OCI-LY1 (cell line): ENCODE measurements around the gene GPR183.
A peak's percentile ranks its signal among the peaks of the same experiment; 100 is the strongest.

Experiments
- H2AFZ ChIP-seq: fragments of 200-600 bp; sonication (generic), shearing (Covaris generic); 2 replicates; pipeline ENCODE4 v1.6.0; 2014; ENCODE audit warnings: antibody characterized with exemption, mild to moderate bottlenecking, low read length
- H3F3A ChIP-seq: fragments of 200-600 bp; sonication (generic), shearing (Covaris generic); 2 replicates; pipeline ENCODE4 v1.6.0; 2014; ENCODE audit warnings: mild to moderate bottlenecking, antibody characterized with exemption, low read length, moderate library complexity; ENCODE audit not compliant: insufficient read depth
- H3K27ac ChIP-seq: fragments of 200-600 bp; sonication (generic); 2 replicates; pipeline ENCODE4 v1.5.1; 2014; ENCODE audit warnings: low read length, mixed run types, mild to moderate bottlenecking, low read depth; ENCODE audit not compliant: poor library complexity, severe bottlenecking
- H3K27me3 ChIP-seq: fragments of 200-600 bp; sonication (generic); 2 replicates; pipeline ENCODE4 v1.6.0; 2014; ENCODE audit warnings: antibody characterized with exemption, mild to moderate bottlenecking, low read length, moderate library complexity; ENCODE audit not compliant: insufficient read depth
- H3K36me3 ChIP-seq: fragments of 200-600 bp; sonication (generic); 2 replicates; pipeline ENCODE4 v1.6.1; 2014; ENCODE audit warnings: mild to moderate bottlenecking, antibody characterized with exemption, low read length, moderate library complexity, mixed read lengths; ENCODE audit not compliant: insufficient read depth
- H3K4me1 ChIP-seq: fragments of 200-600 bp; sonication (generic); 2 replicates; pipeline ENCODE4 v1.5.1; 2014; ENCODE audit warnings: mild to moderate bottlenecking, low read length, moderate library complexity; ENCODE audit not compliant: insufficient read depth, severe bottlenecking
- H3K4me2 ChIP-seq: fragments of 200-600 bp; sonication (generic), shearing (Covaris generic); 2 replicates; pipeline ENCODE4 v1.6.1; 2014; ENCODE audit warnings: low read length
- H3K4me3 ChIP-seq: fragments of 200-600 bp; sonication (generic); 2 replicates; pipeline ENCODE4 v1.5.1; 2014; ENCODE audit warnings: low read length, low read depth, mild to moderate bottlenecking, mixed read lengths; ENCODE audit not compliant: poor library complexity, severe bottlenecking
- H3K79me2 ChIP-seq: fragments of 200-600 bp; shearing (Covaris generic); 2 replicates; pipeline ENCODE4 v1.6.1; 2016; ENCODE audit warnings: mixed run types, low read length, mixed read lengths; ENCODE audit not compliant: insufficient read depth
- H3K9ac ChIP-seq: fragments of 200-600 bp; sonication (generic), shearing (Covaris generic); 2 replicates; pipeline ENCODE4 v1.6.1; 2014; ENCODE audit warnings: mild to moderate bottlenecking, low read length, mixed read lengths
- H3K9me2 ChIP-seq: fragments of 200-600 bp; sonication (generic), shearing (Covaris generic); 2 replicates; pipeline ENCODE4 v1.6.1; 2014; ENCODE audit warnings: low read depth, mild to moderate bottlenecking, low read length, mixed read lengths
- H3K9me3 ChIP-seq: fragments of 200-600 bp; shearing (Covaris generic); 2 replicates; pipeline ENCODE4 v1.6.1; 2014; ENCODE audit warnings: low read length, mixed read lengths
- H4K20me1 ChIP-seq: fragments of 200-600 bp; sonication (generic), shearing (Covaris generic); 2 replicates; pipeline ENCODE4 v1.6.0; 2016; ENCODE audit warnings: mild to moderate bottlenecking, low read length; ENCODE audit not compliant: insufficient read depth
- EZH2 ChIP-seq: fragments of 200-600 bp; sonication (generic), shearing (Covaris generic); IDR thresholded peaks from 2 replicates; pipeline ENCODE4 v1.8.0; 2017; ENCODE audit warnings: borderline replicate concordance, mixed run types, mild to moderate bottlenecking, antibody characterized with exemption, low read length, moderate library complexity, mixed read lengths
- TF ChIP-seq, protein P1 (sequence below): fragments of 200-600 bp; sonication (generic), shearing (Covaris generic); IDR thresholded peaks from 2 replicates; pipeline ENCODE4 v1.5.1; 2017; ENCODE audit warnings: mild to moderate bottlenecking, antibody characterized with exemption, low read length, moderate library complexity, mixed read lengths

Gene GPR183

DNA sequence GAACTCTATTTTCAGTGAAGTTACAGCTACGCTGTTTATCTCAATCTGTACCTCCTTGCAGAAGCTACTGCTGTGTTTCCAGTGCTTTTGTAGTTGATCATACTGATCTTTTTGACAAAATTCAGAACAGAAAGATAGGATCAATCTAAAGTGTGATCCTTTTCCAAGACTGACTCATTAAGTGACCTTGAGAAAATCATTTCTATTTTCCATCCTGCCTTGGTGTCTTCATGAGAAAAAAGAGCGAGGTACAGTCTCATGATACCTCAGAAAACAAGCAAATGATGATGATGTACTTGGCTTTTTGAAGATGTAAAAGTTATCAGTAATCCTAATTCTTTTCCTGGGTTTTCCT lies 46.0 kb upstream of the GPR183 start:
- Histone ChIP-seq H3K79me2 (peaks cover 89% of the 10 kb centered on the region), H3K9ac (peak overlapping the region; percentile 53; the same call in 1 of the 2 replicates), H3K4me1 (peaks cover 97% of the 10 kb centered on the region), H3K27me3 (no peaks in the 10 kb centered on the region), H3K27ac (peak overlapping the region; percentile 88), H3K9me2 (no peaks in the 10 kb centered on the region), H2AFZ (no peak overlapping the region), H3K9me3 (no peaks in the 10 kb centered on the region), H4K20me1 (no peaks in the 10 kb centered on the region), H3K4me3 (peak overlapping the region; percentile 31), H3K4me2 (peak overlapping the region; percentile 50), H3F3A (peaks cover under 1% of the 10 kb centered on the region; the same call in 1 of the 2 replicates), H3K36me3 (peaks cover 89% of the 10 kb centered on the region)
- no peak for TF ChIP-seq EZH2
- TF ChIP-seq, protein P1, sequence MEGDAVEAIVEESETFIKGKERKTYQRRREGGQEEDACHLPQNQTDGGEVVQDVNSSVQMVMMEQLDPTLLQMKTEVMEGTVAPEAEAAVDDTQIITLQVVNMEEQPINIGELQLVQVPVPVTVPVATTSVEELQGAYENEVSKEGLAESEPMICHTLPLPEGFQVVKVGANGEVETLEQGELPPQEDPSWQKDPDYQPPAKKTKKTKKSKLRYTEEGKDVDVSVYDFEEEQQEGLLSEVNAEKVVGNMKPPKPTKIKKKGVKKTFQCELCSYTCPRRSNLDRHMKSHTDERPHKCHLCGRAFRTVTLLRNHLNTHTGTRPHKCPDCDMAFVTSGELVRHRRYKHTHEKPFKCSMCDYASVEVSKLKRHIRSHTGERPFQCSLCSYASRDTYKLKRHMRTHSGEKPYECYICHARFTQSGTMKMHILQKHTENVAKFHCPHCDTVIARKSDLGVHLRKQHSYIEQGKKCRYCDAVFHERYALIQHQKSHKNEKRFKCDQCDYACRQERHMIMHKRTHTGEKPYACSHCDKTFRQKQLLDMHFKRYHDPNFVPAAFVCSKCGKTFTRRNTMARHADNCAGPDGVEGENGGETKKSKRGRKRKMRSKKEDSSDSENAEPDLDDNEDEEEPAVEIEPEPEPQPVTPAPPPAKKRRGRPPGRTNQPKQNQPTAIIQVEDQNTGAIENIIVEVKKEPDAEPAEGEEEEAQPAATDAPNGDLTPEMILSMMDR, result no peak

DNA sequence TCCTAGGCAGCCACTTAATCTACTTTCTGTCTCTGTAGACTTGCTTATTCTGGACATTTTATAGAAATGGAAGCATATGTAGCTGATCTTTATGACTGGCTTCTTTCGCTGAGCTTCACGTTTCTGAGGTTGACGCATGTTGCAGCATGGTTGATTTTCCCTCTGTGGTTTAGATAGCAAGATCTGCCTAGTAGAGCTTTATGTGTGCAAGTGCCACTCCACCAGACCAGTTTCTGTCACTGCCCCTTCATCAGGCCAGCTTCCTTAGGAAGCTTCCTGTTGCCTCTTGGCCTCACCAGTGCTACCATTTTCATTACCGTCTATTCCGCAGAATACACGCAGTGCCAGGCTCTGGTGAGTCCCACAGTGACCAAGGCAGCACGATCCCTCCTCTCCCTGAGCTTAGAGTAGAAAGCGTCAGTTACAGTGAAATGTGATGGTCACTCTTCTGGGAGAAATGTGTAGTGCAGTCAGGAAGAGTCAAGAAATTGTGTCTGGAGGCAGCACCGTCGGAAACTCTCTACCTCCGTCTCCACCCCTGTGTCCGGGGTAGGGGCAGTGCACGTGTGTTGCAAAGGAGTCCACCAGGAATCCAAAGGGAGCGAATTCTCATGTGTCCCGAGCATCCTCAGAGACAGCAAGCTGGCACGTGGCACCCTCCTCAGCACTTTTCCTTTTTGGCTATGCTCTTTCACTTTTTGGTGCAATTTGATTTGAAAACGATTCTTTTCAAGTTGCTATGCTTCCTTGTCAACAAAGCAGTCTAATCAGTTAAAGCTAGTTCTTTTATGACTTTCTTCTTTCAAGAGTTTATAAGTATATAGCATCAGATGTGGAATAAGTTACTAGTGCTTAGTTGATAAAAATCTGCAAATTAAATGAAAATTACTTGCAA lies 45.4 kb upstream of the GPR183 start:
- Histone ChIP-seq H3K79me2 (peaks cover 89% of the 10 kb centered on the region), H2AFZ (no peak overlapping the region), H3K9ac (peak overlapping the region; percentile 53; the same call in 1 of the 2 replicates), H3F3A (peaks cover 5% of the 10 kb centered on the region; the same call in 1 of the 2 replicates), H3K27ac (peak overlapping the region; percentile 88), H3K36me3 (peaks cover 89% of the 10 kb centered on the region), H3K4me3 (peak overlapping the region; percentile 1), H3K9me2 (no peaks in the 10 kb centered on the region), H3K4me2 (peak overlapping the region; percentile 50), H4K20me1 (no peaks in the 10 kb centered on the region), H3K27me3 (no peaks in the 10 kb centered on the region), H3K9me3 (no peaks in the 10 kb centered on the region), H3K4me1 (peaks cover 97% of the 10 kb centered on the region)
- no peak for TF ChIP-seq EZH2
- TF ChIP-seq, protein P1, result no peak

DNA sequence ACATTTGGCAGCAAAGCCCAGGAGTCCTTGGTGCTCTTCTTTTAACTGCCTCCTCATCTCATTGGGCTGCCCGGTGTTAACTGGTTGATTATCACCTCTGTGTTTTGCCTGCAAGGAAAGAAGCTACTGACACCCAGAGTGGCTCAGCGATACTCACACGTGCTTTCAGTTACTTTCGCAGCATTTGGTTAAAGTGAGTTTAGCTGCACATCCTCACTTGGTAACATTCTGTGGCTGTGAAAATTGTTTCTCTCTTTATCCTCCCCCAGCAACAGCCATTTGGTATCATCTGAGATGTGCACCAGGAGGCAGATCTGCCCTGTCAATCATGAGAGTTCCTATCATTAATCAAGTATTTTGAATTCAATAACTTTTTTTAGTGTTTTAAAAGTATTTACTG lies 44.6 kb upstream of the GPR183 start:
- Histone ChIP-seq H3K4me1 (peaks cover 97% of the 10 kb centered on the region), H2AFZ (no peak overlapping the region), H3K27me3 (no peaks in the 10 kb centered on the region), H4K20me1 (no peaks in the 10 kb centered on the region), H3F3A (peaks cover 5% of the 10 kb centered on the region; the same call in 1 of the 2 replicates), H3K4me2 (peak overlapping the region; percentile 50), H3K9ac (peak overlapping the region; percentile 53; the same call in 1 of the 2 replicates), H3K79me2 (peaks cover 89% of the 10 kb centered on the region), H3K9me3 (no peaks in the 10 kb centered on the region), H3K4me3 (peak overlapping the region; percentile 1), H3K9me2 (no peaks in the 10 kb centered on the region), H3K36me3 (peaks cover 86% of the 10 kb centered on the region; the same call in 1 of the 2 replicates), H3K27ac (peak overlapping the region; percentile 88)
- TF ChIP-seq, protein P1, result 0 out of 2 replicates have a peak, but pooled peaks have one; percentile 7
- no peak for TF ChIP-seq EZH2
